ENCODE results near the gene OR2H1. TPM values are rescaled to one million over a fixed set of nuclear protein-coding genes. Genes with fewer than 3 reads are reported as not detected.

OR2H1 gene
- total RNA-seq, 4 donors from 2014 or later = not detected

GRCh38 chr6:29496961-29497360 lies 40.0 kb downstream of the OR2H1 start:
- TF ChIP-seq CTCF (IDR thresholded peaks at IDR 0.05 in 4 of 5, conservative IDR thresholded peaks at IDR 0.05 in 1 of 5) (no peak), POLR2A (IDR thresholded peaks at IDR 0.05) (no peak)
- Histone ChIP-seq H3K36me3 (no peaks in the 10 kb centered on the region), H3K4me1 (no peaks in the 10 kb centered on the region), H3K27ac (no peak overlapping the region), H3K27me3 (no peaks in the 10 kb centered on the region), H3K4me3 (no peak overlapping the region), H3K9me3 (no peaks in the 10 kb centered on the region)
- no peak for DNase-seq
- in situ Hi-C loops (cut with MboI; ENCODE audit: low sequenced_read_pairs in 4 of 4) = no loop called here
- intact Hi-C loops (cut with DNase I; ENCODE audit: low total_unique reads) = no loop called here
- no peak for ATAC-seq

DNA sequence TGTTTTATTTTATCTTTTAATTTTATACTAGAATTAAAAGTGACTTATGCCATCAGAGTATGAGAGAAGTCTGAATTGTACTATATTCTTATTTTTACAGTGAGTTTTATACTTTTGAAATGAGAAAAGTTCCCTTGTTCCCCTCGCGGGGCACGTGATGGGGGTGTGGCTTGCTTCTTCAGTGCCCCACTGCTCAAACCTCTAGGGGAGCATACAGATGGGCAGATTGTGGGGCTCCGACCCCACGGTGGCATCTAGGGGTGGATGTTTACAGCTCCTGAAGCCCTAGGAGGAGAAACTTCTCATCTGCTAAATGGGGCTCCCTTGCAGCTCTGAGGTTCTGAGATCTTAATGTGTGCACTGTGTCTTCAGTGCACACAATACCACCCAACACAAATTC lies 42.7 kb downstream of the OR2H1 start:
- in situ Hi-C loops (cut with MboI; ENCODE audit: low sequenced_read_pairs in 4 of 4) = no loop called here
- H3K27me3 ChIP-seq = no peaks in the 10 kb centered on the region
- intact Hi-C loops (cut with DNase I; ENCODE audit: low total_unique reads) = no loop called here

DNA sequence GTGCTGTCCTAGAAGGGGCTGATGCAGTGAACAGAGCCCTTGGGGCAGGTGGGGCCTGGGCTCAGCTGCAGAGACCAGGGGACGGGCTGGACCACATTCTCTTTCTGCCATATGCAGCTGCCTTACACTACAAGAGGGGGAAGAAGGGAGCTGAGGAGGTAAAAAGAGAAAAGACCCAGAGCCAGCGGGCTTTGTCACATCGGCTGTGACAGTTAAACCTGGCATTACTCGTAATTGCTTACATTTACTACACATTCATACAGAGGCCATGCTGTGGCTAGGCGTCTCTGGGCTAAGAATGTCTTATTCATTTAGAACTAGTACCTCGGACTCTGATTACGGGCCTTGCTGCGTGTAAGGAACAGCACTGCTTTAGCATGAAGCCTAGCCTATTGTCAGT lies 43.6 kb downstream of the OR2H1 start:
- Histone ChIP-seq H3K4me1 (no peaks in the 10 kb centered on the region), H3K27ac (no peak overlapping the region), H3K36me3 (no peaks in the 10 kb centered on the region), H3K27me3 (no peaks in the 10 kb centered on the region), H3K9me3 (no peaks in the 10 kb centered on the region), H3K4me3 (no peak overlapping the region)
- intact Hi-C loops (cut with DNase I; ENCODE audit: low total_unique reads) (no loop called here), in situ Hi-C loops (cut with MboI; ENCODE audit: low sequenced_read_pairs in 4 of 4) (no loop called here)
- no peak for TF ChIP-seq POLR2A (IDR thresholded peaks at IDR 0.05)
- TF ChIP-seq CTCF (IDR thresholded peaks at IDR 0.05 in 4 of 5, conservative IDR thresholded peaks at IDR 0.05 in 1 of 5) = no peak
- DNase-seq (no peak), ATAC-seq (no peak)

More for the DNA sequence above, 42.7 kb downstream of the OR2H1 start:
- Histone ChIP-seq H3K9me3 (no peaks in the 10 kb centered on the region), H3K4me3 (no peak overlapping the region), H3K36me3 (no peaks in the 10 kb centered on the region), H3K27ac (no peak overlapping the region), H3K4me1 (no peaks in the 10 kb centered on the region)
- ATAC-seq = no peak
- no peak for DNase-seq
- no peak for TF ChIP-seq CTCF (IDR thresholded peaks at IDR 0.05 in 4 of 5, conservative IDR thresholded peaks at IDR 0.05 in 1 of 5)
- TF ChIP-seq POLR2A (IDR thresholded peaks at IDR 0.05) = no peak

- Histone ChIP-seq H3K36me3 (no peaks in the 10 kb centered on the region), H3K9me3 (no peaks in the 10 kb centered on the region), H3K27ac (no peak overlapping the region), H3K4me1 (no peaks in the 10 kb centered on the region), H3K4me3 (no peak overlapping the region), H3K27me3 (no peaks in the 10 kb centered on the region)
- no peak for DNase-seq
- TF ChIP-seq POLR2A (IDR thresholded peaks at IDR 0.05) (no peak), CTCF (IDR thresholded peaks at IDR 0.05 in 4 of 5, conservative IDR thresholded peaks at IDR 0.05 in 1 of 5) (no peak)
- intact Hi-C loops (cut with DNase I; ENCODE audit: low total_unique reads) = no loop called here
- in situ Hi-C loops (cut with MboI; ENCODE audit: low sequenced_read_pairs in 4 of 4) = no loop called here
- no peak for ATAC-seq
Measured at GRCh38 chr6:29501106-29501505, 44.2 kb downstream of the OR2H1 start.

DNA sequence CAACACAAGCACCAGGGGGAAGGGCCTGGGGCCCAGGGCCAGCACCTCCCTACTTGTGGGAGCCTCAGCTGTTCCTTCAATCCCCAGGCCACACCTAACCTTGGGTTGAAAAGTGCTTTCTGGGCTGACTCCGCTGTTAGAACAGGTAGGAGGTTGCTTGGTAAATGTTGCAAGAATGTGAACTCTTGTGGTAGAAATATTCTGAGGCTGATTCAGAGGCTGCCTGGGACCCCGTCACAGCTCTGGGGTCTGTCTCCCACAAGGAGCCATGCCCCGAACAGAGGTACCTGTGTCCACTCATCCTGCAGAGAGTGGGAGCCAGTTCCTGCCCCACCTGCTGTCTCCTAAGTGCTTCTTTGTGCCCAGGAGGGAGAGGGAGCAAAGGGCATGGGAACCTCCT lies 45.2 kb downstream of the OR2H1 start:
- DNase-seq = no peak
- intact Hi-C loops (cut with DNase I; ENCODE audit: low total_unique reads) = no loop called here
- no peak for TF ChIP-seq CTCF (IDR thresholded peaks at IDR 0.05 in 4 of 5, conservative IDR thresholded peaks at IDR 0.05 in 1 of 5)
- TF ChIP-seq POLR2A (IDR thresholded peaks at IDR 0.05) = no peak
- ATAC-seq = no peak
- no peaks in the 10 kb centered on the region for H3K9me3 ChIP-seq
- in situ Hi-C loops (cut with MboI; ENCODE audit: low sequenced_read_pairs in 4 of 4) = no loop called here
- no peaks in the 10 kb centered on the region for H3K27me3 ChIP-seq
- no peak overlapping the region for H3K4me3 ChIP-seq
- H3K36me3 ChIP-seq = no peaks in the 10 kb centered on the region
- no peak overlapping the region for H3K27ac ChIP-seq
- H3K4me1 ChIP-seq = no peaks in the 10 kb centered on the region

Data from gastrocnemius medialis (tissue), 4 donors.